Type B pancreatic cell (in vitro differentiated cells): ENCODE measurements around the gene ABLIM1. TPM values are rescaled to one million over a fixed set of nuclear protein-coding genes. Genes with fewer than 3 reads are reported as not detected.

Experiments used
- DNase-seq: peaks from one replicate; pipeline ENCODE4 v3.0.0; 2021; ENCODE audit warnings: mixed read lengths; ENCODE audit not compliant: unreplicated experiment; ENCODE audit errors: extremely low spot score
- H3K27ac Mint-ChIP-seq: 2 replicates; pipeline ENCODE4 v1.8.0; 2021; ENCODE audit warnings: mild to moderate bottlenecking, mixed read lengths
- H3K27me3 Mint-ChIP-seq: 2 replicates; pipeline ENCODE4 v1.8.0; 2021; ENCODE audit warnings: mixed read lengths
- H3K36me3 Mint-ChIP-seq: 2 replicates; pipeline ENCODE4 v1.8.0; 2021; ENCODE audit warnings: mixed read lengths
- H3K4me1 Mint-ChIP-seq: one replicate; pipeline ENCODE4 v1.8.0; 2021; ENCODE audit warnings: mixed read lengths; ENCODE audit not compliant: unreplicated experiment
- H3K4me3 Mint-ChIP-seq: 2 replicates; pipeline ENCODE4 v1.8.0; 2021; ENCODE audit warnings: mild to moderate bottlenecking, mixed read lengths
- H3K9me3 Mint-ChIP-seq: 2 replicates; pipeline ENCODE4 v1.8.0; 2021; ENCODE audit warnings: mixed read lengths
- CTCF ChIP-seq: fragments of 200-600 bp; sonication (generic); conservative IDR thresholded peaks from 2 replicates; pipeline ENCODE4 v1.5.0; 2021; ENCODE audit warnings: antibody characterized with exemption, mild to moderate bottlenecking
- total RNA-seq: library from RNA; stranded (reverse); gene quantifications from 2 replicates; pipeline ENCODE4 v1.2.1, GENCODE V29; 2021; ENCODE audit warnings: low replicate concordance

The ABLIM1 gene
- total RNA-seq, 1 donor from 2014 or later = 77.7 TPM

GRCh38 chr10:114540236-114540635 is 117.8 kb downstream of the ABLIM1 start:
- Mint-ChIP-seq H3K27ac (no peak overlapping the region), H3K27me3 (no peaks in the 10 kb centered on the region), H3K9me3 (no peaks in the 10 kb centered on the region), H3K36me3 (no peaks in the 10 kb centered on the region), H3K4me1 (peaks cover 22% of the 10 kb centered on the region), H3K4me3 (no peak overlapping the region)
- DNase-seq = no peak
- TF ChIP-seq CTCF = no peak

- H3K4me3 Mint-ChIP-seq = no peak overlapping the region
- H3K27me3 Mint-ChIP-seq = no peaks in the 10 kb centered on the region
- peaks cover 16% of the 10 kb centered on the region for H3K4me1 Mint-ChIP-seq
- H3K9me3 Mint-ChIP-seq = no peaks in the 10 kb centered on the region
- TF ChIP-seq CTCF = no peak
- DNase-seq = no peak
- H3K36me3 Mint-ChIP-seq = no peaks in the 10 kb centered on the region
- no peak overlapping the region for H3K27ac Mint-ChIP-seq
Observed at GRCh38 chr10:114539623-114540022, 118.5 kb downstream of the ABLIM1 start.

GRCh38 chr10:114538181-114538906 is 119.7 kb downstream of the ABLIM1 start:
- H3K27ac Mint-ChIP-seq = peak overlapping the region; percentile 83
- H3K4me3 Mint-ChIP-seq = peak overlapping the region; percentile 44
- no peaks in the 10 kb centered on the region for H3K27me3 Mint-ChIP-seq
- H3K9me3 Mint-ChIP-seq = no peaks in the 10 kb centered on the region
- H3K4me1 Mint-ChIP-seq = peaks cover 13% of the 10 kb centered on the region
- no peak for DNase-seq
- no peaks in the 10 kb centered on the region for H3K36me3 Mint-ChIP-seq
- TF ChIP-seq CTCF = no peak

- Mint-ChIP-seq H3K27me3 (no peaks in the 10 kb centered on the region), H3K9me3 (no peaks in the 10 kb centered on the region), H3K4me1 (peaks cover 13% of the 10 kb centered on the region), H3K27ac (peak overlapping the region; percentile 83), H3K36me3 (no peaks in the 10 kb centered on the region), H3K4me3 (peak overlapping the region; percentile 15)
- TF ChIP-seq CTCF = no peak
- no peak for DNase-seq
Observed at GRCh38 chr10:114537736-114538135, 120.3 kb downstream of the ABLIM1 start.

GRCh38 chr10:114534571-114534981 is 123.5 kb downstream of the ABLIM1 start:
- no peak for TF ChIP-seq CTCF
- Mint-ChIP-seq H3K36me3 (no peaks in the 10 kb centered on the region), H3K27ac (no peak overlapping the region), H3K4me3 (no peak overlapping the region), H3K27me3 (no peaks in the 10 kb centered on the region), H3K4me1 (peaks cover 13% of the 10 kb centered on the region), H3K9me3 (no peaks in the 10 kb centered on the region)
- no peak for DNase-seq

- H3K27ac Mint-ChIP-seq = no peak overlapping the region
- TF ChIP-seq CTCF = no peak
- peaks cover 2% of the 10 kb centered on the region for H3K4me1 Mint-ChIP-seq
- H3K36me3 Mint-ChIP-seq = no peaks in the 10 kb centered on the region
- no peak for DNase-seq
- H3K4me3 Mint-ChIP-seq = no peak overlapping the region
- H3K27me3 Mint-ChIP-seq = no peaks in the 10 kb centered on the region
- H3K9me3 Mint-ChIP-seq = no peaks in the 10 kb centered on the region
Observed at GRCh38 chr10:114532226-114532625, 125.8 kb downstream of the ABLIM1 start.
